K562 (cell line): ENCODE measurements around the gene TENT4B. TPM values are rescaled to one million over a fixed set of nuclear protein-coding genes. Genes with fewer than 3 reads are reported as not detected.

Experiments used
- FUS ChIP-seq: fragments of 200-400 bp; formaldehyde crosslinking; optimal IDR thresholded peaks from 2 replicates; pipeline ENCODE3; 2017; ENCODE audit warnings: low read depth, low read length
- ILK ChIP-seq: fragments of 450-650 bp; IDR thresholded peaks from 2 replicates; pipeline ENCODE4 v1.6.1; 2016; ENCODE audit warnings: missing genetic modification characterization, low read depth, mild to moderate bottlenecking, missing compliant biosample characterization, moderate library complexity, borderline replicate concordance
- KLF10 ChIP-seq: fragments of 250-450 bp; sonication (Bioruptor Pico); IDR thresholded peaks from 2 replicates; pipeline ENCODE4 v1.6.1; 2021; ENCODE audit warnings: matching md5 sums
- MBD1 ChIP-seq: fragments of 250-450 bp; sonication (Bioruptor Pico); IDR thresholded peaks from 2 replicates; pipeline ENCODE4 v1.8.0; 2022; ENCODE audit warnings: inconsistent platforms
- MEIS2 ChIP-seq: fragments of 450-650 bp; IDR thresholded peaks from 2 replicates; pipeline ENCODE4 v1.6.1; 2014; ENCODE audit warnings: mild to moderate bottlenecking; ENCODE audit not compliant: partially characterized antibody
- POLR3G ChIP-seq: IDR thresholded peaks from 2 replicates; pipeline ENCODE4 v1.6.1; 2011; ENCODE audit not compliant: insufficient read length, insufficient replicate concordance; ENCODE audit errors: extremely low read depth
- TAF9B ChIP-seq: fragments of 450-650 bp; IDR thresholded peaks from 2 replicates; pipeline ENCODE4 v1.6.1; 2018; ENCODE audit warnings: mild to moderate bottlenecking; ENCODE audit not compliant: partially characterized antibody
- ZNF140 ChIP-seq: fragments of 250-450 bp; sonication (Bioruptor Pico); IDR thresholded peaks from 2 replicates; pipeline ENCODE4 v1.8.0; 2021; ENCODE audit warnings: moderate library complexity, mild to moderate bottlenecking, inconsistent platforms
- ZNF253 ChIP-seq: fragments of 250-450 bp; sonication (Bioruptor Pico); conservative IDR thresholded peaks from 2 replicates; pipeline ENCODE4 v1.6.1; 2021; ENCODE audit warnings: mild to moderate bottlenecking
- ZNF445 ChIP-seq: fragments of 250-450 bp; sonication (Bioruptor Pico); IDR thresholded peaks from 2 replicates; pipeline ENCODE4 v1.4.0; 2020; ENCODE audit warnings: low read depth, mild to moderate bottlenecking, moderate library complexity
- polyA plus RNA-seq, 8 experiments: library from polyadenylated mRNA; depleted of rRNA in 4 of 8; stranded (reverse) in 5 of 8; unstranded in 3 of 8; fragments of >200 nt; fragmentation: Nextera tagmentation in 2 of 8; fragmentation: Illumina TruSeq in 1 of 8; extraction: Ambion mirVana in 2 of 8; extraction: Trizol in 1 of 8; gene quantifications; 2 replicates each; pipeline versions ENCODE4 v1.2.1 to v1.2.3, GENCODE V29; 2011 to 2014; ENCODE audit warnings: inconsistent platforms in 1 of 8, missing spikeins in 1 of 8
- total RNA-seq, 7 experiments: library from RNA; depleted of rRNA in 6 of 7; stranded (reverse); fragments of >200 nt in 6 of 7; fragmentation: Illumina TruSeq in 2 of 7; extraction: Trizol in 2 of 7; gene quantifications; 2 replicates each; pipeline versions ENCODE4 v1.2.1 to v1.2.3, GENCODE V29; 2011 to 2021; ENCODE audit warnings: low replicate concordance in 1 of 7
- TF ChIP-seq, protein P1 (sequence below): fragments of 250-450 bp; sonication (Bioruptor Pico); IDR thresholded peaks from 2 replicates; pipeline ENCODE4 v1.8.0; 2021; ENCODE audit warnings: mild to moderate bottlenecking, moderate library complexity
- TF ChIP-seq, protein P2 (sequence below): sonication (generic); formaldehyde crosslinking; IDR thresholded peaks from 2 replicates; pipeline ENCODE4 v1.8.0; 2023; ENCODE audit warnings: missing genetic modification reagents, mild to moderate bottlenecking, borderline replicate concordance

The TENT4B gene
- total and polyA plus RNA-seq, 9 of the 15 experiments (the other 6 are each of a cell fraction or from before 2014, with no cell fraction given) = 5.2 to 8.4 (median 7.0) TPM

DNA sequence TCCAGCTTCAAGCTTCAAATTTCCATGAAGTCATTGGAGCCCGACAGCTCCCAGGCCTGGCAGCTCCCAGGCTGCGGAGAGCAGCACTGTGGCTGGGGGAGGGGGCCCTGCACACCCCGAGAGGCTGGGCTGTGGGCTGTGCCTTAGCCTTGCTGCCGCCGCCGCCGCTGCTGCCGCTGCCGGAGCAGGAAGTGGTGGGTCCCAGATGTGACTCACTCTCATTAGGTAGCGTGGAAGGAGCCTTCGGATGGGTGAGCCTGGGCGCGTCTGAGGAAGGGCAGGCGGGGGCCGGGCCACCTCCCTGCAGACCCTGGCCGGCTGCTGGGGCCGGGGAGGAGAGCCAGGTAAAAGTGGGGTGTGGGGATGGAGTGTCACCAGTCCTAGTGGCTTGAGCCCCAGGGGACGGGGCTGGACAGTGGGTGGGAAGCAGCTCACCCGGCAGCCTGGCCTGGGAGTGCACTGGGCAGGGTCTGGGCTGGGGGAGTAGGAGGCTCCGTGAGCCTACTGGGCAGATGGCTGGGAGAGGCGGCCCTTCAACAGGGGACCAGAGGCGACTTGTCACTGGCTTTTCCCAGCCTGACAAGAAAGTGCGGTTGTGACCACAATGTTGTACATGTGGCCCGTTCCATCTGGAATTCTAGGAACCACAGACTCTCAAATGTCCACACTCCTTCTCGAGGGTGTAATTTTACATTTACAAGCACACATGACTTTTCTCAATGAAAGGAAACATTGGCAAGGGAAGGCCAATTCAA is 113.4 kb downstream of the TENT4B start, which contains the start of gene ADCY7 (continued):
- TF ChIP-seq, protein P1, sequence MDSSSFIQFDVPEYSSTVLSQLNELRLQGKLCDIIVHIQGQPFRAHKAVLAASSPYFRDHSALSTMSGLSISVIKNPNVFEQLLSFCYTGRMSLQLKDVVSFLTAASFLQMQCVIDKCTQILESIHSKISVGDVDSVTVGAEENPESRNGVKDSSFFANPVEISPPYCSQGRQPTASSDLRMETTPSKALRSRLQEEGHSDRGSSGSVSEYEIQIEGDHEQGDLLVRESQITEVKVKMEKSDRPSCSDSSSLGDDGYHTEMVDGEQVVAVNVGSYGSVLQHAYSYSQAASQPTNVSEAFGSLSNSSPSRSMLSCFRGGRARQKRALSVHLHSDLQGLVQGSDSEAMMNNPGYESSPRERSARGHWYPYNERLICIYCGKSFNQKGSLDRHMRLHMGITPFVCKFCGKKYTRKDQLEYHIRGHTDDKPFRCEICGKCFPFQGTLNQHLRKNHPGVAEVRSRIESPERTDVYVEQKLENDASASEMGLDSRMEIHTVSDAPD (CRISPR knock-in tag) = no peak
- TF ChIP-seq ILK (tag) (no peak), FUS (no peak), ZNF445 (CRISPR knock-in tag) (no peak), TAF9B (peak; percentile 58), ZNF140 (CRISPR knock-in tag) (no peak), MEIS2 (no peak), POLR3G (no peak), ZNF253 (no peak), MBD1 (no peak), KLF10 (CRISPR knock-in tag) (no peak)
- TF ChIP-seq, protein P2, sequence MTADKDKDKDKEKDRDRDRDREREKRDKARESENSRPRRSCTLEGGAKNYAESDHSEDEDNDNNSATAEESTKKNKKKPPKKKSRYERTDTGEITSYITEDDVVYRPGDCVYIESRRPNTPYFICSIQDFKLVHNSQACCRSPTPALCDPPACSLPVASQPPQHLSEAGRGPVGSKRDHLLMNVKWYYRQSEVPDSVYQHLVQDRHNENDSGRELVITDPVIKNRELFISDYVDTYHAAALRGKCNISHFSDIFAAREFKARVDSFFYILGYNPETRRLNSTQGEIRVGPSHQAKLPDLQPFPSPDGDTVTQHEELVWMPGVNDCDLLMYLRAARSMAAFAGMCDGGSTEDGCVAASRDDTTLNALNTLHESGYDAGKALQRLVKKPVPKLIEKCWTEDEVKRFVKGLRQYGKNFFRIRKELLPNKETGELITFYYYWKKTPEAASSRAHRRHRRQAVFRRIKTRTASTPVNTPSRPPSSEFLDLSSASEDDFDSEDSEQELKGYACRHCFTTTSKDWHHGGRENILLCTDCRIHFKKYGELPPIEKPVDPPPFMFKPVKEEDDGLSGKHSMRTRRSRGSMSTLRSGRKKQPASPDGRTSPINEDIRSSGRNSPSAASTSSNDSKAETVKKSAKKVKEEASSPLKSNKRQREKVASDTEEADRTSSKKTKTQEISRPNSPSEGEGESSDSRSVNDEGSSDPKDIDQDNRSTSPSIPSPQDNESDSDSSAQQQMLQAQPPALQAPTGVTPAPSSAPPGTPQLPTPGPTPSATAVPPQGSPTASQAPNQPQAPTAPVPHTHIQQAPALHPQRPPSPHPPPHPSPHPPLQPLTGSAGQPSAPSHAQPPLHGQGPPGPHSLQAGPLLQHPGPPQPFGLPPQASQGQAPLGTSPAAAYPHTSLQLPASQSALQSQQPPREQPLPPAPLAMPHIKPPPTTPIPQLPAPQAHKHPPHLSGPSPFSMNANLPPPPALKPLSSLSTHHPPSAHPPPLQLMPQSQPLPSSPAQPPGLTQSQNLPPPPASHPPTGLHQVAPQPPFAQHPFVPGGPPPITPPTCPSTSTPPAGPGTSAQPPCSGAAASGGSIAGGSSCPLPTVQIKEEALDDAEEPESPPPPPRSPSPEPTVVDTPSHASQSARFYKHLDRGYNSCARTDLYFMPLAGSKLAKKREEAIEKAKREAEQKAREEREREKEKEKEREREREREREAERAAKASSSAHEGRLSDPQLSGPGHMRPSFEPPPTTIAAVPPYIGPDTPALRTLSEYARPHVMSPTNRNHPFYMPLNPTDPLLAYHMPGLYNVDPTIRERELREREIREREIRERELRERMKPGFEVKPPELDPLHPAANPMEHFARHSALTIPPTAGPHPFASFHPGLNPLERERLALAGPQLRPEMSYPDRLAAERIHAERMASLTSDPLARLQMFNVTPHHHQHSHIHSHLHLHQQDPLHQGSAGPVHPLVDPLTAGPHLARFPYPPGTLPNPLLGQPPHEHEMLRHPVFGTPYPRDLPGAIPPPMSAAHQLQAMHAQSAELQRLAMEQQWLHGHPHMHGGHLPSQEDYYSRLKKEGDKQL (CRISPR knock-in tag) = no peak
